OCI-LY3 (cell line): ENCODE data around the gene STRIP1.

Source experiments
- H2AFZ ChIP-seq: fragments of 200-600, 300-600 bp; shearing (Covaris generic); 2 replicates; pipeline ENCODE4 v1.6.0; 2014; ENCODE audit warnings: antibody characterized with exemption, low read depth, low read length
- H3K27ac ChIP-seq: fragments of 200-600, 300-600 bp; sonication (generic); 2 replicates; pipeline ENCODE4 v1.5.1; 2014; ENCODE audit warnings: mild to moderate bottlenecking, low read length, moderate library complexity, mixed read lengths
- H3K27me3 ChIP-seq: fragments of 200-600, 300-600 bp; sonication (generic); 2 replicates; pipeline ENCODE4 v1.6.1; 2014; ENCODE audit warnings: low read depth, low read length, mixed read lengths
- H3K36me3 ChIP-seq: fragments of 200-600, 300-600 bp; sonication (generic); replicated peaks from 2 replicates; pipeline ENCODE3; 2014; ENCODE audit warnings: low read depth, low read length, mixed read lengths
- H3K4me1 ChIP-seq: fragments of 300-600, 200-600 bp; sonication (generic); 2 replicates; pipeline ENCODE4 v1.6.1; 2014; ENCODE audit warnings: low read length, mixed read lengths
- H3K4me2 ChIP-seq: fragments of 200-600, 300-600 bp; sonication (generic); 2 replicates; pipeline ENCODE4 v1.6.1; 2014; ENCODE audit warnings: low read length, mixed read lengths
- H3K4me3 ChIP-seq: fragments of 300-600, 200-600 bp; sonication (generic); 2 replicates; pipeline ENCODE4 v1.5.1; 2014; ENCODE audit warnings: antibody characterized with exemption, mild to moderate bottlenecking, low read length, moderate library complexity
- H3K79me2 ChIP-seq: fragments of 300-600, 200-600 bp; shearing (Covaris generic); 2 replicates; pipeline ENCODE4 v1.6.1; 2014; ENCODE audit warnings: mild to moderate bottlenecking, low read length, mixed read lengths
- H3K9ac ChIP-seq: fragments of 300-600, 200-600 bp; shearing (Covaris generic); 2 replicates; pipeline ENCODE4 v1.6.0; 2014; ENCODE audit warnings: mild to moderate bottlenecking, low read length, moderate library complexity
- H3K9me3 ChIP-seq: fragments of 200-600, 300-600 bp; shearing (Covaris generic); 2 replicates; pipeline ENCODE4 v1.6.1; 2014; ENCODE audit warnings: low read length, mixed read lengths; ENCODE audit not compliant: insufficient read depth
- H4K20me1 ChIP-seq: fragments of 200-600, 300-600 bp; sonication (generic); 2 replicates; pipeline ENCODE4 v1.6.1; 2016; ENCODE audit warnings: low read length, mixed read lengths; ENCODE audit not compliant: insufficient read depth
- EZH2phosphoT487 ChIP-seq: fragments of 200-600 bp; shearing (Covaris generic); IDR thresholded peaks from 2 replicates; pipeline ENCODE4 v1.6.1; 2018; ENCODE audit warnings: antibody characterized with exemption, mixed run types, low read depth
- TF ChIP-seq, protein P1 (sequence below): fragments of 200-600, 300-600 bp; sonication (generic); IDR thresholded peaks from 2 replicates; pipeline ENCODE4 v1.5.1; 2014; ENCODE audit warnings: antibody characterized with exemption, low read length, low read depth

STRIP1 gene

DNA sequence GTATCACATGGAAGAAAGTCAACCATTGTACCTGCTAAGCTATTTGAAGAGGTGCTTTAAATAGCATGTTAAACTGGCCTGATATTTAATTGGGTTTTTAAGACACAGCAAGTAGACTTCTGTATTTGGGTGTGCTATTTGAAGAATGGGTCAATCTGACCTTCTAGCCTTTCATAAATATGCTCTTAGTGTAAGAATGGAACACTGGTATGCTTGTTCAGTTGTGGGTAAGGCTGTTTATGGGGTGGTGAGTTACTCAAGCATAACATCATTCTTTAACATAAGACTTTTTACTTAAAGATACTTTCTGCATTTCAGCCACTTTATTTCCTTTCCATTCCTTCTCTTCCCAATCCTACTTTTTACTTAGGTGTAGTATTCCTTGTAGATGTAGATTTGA, 28.5 kb upstream of the STRIP1 start:
- H3K27ac ChIP-seq, result no peak overlapping the region
- H4K20me1 ChIP-seq, result no peaks in the 10 kb centered on the region
- H3K4me3 ChIP-seq, result no peak overlapping the region
- H3K9ac ChIP-seq, result no peak overlapping the region
- no peak for TF ChIP-seq EZH2phosphoT487
- TF ChIP-seq, protein P1, sequence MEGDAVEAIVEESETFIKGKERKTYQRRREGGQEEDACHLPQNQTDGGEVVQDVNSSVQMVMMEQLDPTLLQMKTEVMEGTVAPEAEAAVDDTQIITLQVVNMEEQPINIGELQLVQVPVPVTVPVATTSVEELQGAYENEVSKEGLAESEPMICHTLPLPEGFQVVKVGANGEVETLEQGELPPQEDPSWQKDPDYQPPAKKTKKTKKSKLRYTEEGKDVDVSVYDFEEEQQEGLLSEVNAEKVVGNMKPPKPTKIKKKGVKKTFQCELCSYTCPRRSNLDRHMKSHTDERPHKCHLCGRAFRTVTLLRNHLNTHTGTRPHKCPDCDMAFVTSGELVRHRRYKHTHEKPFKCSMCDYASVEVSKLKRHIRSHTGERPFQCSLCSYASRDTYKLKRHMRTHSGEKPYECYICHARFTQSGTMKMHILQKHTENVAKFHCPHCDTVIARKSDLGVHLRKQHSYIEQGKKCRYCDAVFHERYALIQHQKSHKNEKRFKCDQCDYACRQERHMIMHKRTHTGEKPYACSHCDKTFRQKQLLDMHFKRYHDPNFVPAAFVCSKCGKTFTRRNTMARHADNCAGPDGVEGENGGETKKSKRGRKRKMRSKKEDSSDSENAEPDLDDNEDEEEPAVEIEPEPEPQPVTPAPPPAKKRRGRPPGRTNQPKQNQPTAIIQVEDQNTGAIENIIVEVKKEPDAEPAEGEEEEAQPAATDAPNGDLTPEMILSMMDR, result no peak
- H3K9me3 ChIP-seq, result no peaks in the 10 kb centered on the region
- H3K4me2 ChIP-seq, result no peak overlapping the region
- peaks cover 30% of the 10 kb centered on the region for H3K4me1 ChIP-seq
- H3K27me3 ChIP-seq, result no peaks in the 10 kb centered on the region
- peaks cover 5% of the 10 kb centered on the region; the same call in 1 of the 2 replicates for H3K79me2 ChIP-seq
- H3K36me3 ChIP-seq, result peaks cover 16% of the 10 kb centered on the region
- no peak overlapping the region for H2AFZ ChIP-seq

DNA sequence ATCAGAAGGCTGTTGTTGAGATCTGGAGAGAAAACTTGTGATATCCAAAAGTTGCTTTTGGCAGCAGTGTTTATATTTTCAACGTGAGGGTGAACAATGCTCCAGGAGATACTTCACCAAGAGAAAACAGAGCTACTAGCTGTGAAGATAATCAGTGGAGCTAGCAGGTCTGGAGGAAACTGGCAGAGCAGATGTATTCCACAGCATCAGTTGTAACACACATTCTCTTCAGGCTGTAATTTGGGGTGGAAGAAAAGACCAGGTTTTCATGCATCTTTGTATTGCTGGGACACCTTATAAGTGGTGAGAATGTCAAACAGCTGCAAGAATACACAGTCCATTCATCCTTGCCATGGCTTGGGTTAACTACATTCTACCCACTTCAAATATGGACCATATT, 27.9 kb upstream of the STRIP1 start:
- H3K79me2 ChIP-seq, result peaks cover 5% of the 10 kb centered on the region; the same call in 1 of the 2 replicates
- no peak overlapping the region for H2AFZ ChIP-seq
- H3K4me3 ChIP-seq, result no peak overlapping the region
- H3K36me3 ChIP-seq, result peaks cover 21% of the 10 kb centered on the region
- peaks cover 35% of the 10 kb centered on the region for H3K4me1 ChIP-seq
- H3K9me3 ChIP-seq, result no peaks in the 10 kb centered on the region
- TF ChIP-seq EZH2phosphoT487, result no peak
- TF ChIP-seq, protein P1, result no peak
- no peak overlapping the region for H3K9ac ChIP-seq
- H3K4me2 ChIP-seq, result no peak overlapping the region
- H3K27me3 ChIP-seq, result no peaks in the 10 kb centered on the region
- peaks cover 3% of the 10 kb centered on the region; the same call in 1 of the 2 replicates for H4K20me1 ChIP-seq
- no peak overlapping the region for H3K27ac ChIP-seq

GRCh38 chr1:110007046-110007830, 27.2 kb upstream of the STRIP1 start:
- Histone ChIP-seq H3K36me3 (peaks cover 21% of the 10 kb centered on the region), H2AFZ (no peak overlapping the region), H3K27ac (no peak overlapping the region), H4K20me1 (peaks cover 3% of the 10 kb centered on the region; the same call in 1 of the 2 replicates), H3K4me1 (peaks cover 42% of the 10 kb centered on the region), H3K79me2 (peaks cover 5% of the 10 kb centered on the region; the same call in 1 of the 2 replicates), H3K9ac (no peak overlapping the region), H3K9me3 (no peaks in the 10 kb centered on the region), H3K4me2 (no peak overlapping the region), H3K4me3 (no peak overlapping the region), H3K27me3 (no peaks in the 10 kb centered on the region)
- TF ChIP-seq, protein P1, result no peak

GRCh38 chr1:110008971-110009565, 25.4 kb upstream of the STRIP1 start:
- H3K4me1 ChIP-seq, result peaks cover 32% of the 10 kb centered on the region
- no peaks in the 10 kb centered on the region for H3K9me3 ChIP-seq
- H3K9ac ChIP-seq, result no peak overlapping the region
- TF ChIP-seq EZH2phosphoT487, result no peak
- TF ChIP-seq, protein P1, result no peak
- H3K27me3 ChIP-seq, result no peaks in the 10 kb centered on the region
- H3K4me2 ChIP-seq, result no peak overlapping the region
- H3K27ac ChIP-seq, result no peak overlapping the region
- H4K20me1 ChIP-seq, result peaks cover 3% of the 10 kb centered on the region; the same call in 1 of the 2 replicates
- peaks cover 3% of the 10 kb centered on the region; the same call in 1 of the 2 replicates for H3K79me2 ChIP-seq
- peaks cover 30% of the 10 kb centered on the region for H3K36me3 ChIP-seq
- no peak overlapping the region for H2AFZ ChIP-seq
- no peak overlapping the region for H3K4me3 ChIP-seq
